G401.6 (cell line): ENCODE results near the gene FAHD2A.
"Not testable (repeated sequence)": the region's sequence is repeated elsewhere in the genome, so short reads cannot be mapped to it uniquely, and the experiment has no call there.

ENCODE experiments used
- FAIRE-seq: peaks from 2 replicates; lab custom pipeline; 2012; peaks lifted over from hg19 to GRCh38; lab: Jason Lieb, UNC

The FAHD2A gene

GRCh38 chr2:95376311-95377215, 25.9 kb upstream of the FAHD2A start:
- FAIRE-seq = no peak

DNA sequence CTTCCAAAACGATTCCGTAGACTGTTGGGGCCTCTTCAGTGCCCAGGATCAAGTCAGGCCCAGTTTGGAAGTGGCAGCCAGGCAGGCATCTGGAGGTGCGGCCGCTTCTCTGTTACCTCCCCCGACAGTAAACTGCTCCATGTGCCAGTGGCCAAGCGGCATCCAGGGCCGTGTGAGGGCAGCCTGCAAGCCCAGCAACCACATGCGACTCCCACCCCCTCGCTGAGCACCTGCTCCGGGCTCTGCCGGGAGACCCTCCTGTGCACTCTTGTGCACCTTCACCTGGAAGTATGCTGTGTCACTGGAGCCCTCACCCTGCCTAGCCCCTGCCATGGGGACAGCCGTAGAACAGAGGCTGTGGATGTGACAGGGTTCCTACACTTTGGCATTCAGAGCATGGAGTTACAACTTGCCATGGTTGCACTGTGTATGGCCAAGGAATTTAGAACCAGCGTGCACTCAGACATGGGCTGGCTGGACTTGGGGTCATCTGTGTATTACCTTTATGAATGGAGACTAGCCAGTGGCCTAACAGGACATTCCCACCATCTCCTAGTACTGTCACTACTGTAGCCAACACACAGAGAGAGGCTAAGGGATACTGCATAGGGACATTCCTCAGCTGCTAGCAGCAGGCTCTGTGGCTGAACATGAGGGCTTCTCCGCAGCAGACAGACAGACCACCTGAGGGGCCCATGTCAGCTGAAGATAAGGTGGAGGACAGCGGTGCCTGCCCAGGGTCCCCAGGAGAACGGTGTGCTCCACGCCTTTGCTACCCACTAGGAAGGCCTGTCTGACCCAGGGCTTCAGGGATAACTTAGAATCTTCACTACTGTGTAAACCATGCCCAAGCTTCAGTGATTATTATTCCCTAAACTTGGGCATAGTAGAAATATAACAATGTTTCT, 25.0 kb upstream of the FAHD2A start:
- FAIRE-seq = no peak

GRCh38 chr2:95378281-95378680, 24.2 kb upstream of the FAHD2A start:
- FAIRE-seq = not testable (repeated sequence)

DNA sequence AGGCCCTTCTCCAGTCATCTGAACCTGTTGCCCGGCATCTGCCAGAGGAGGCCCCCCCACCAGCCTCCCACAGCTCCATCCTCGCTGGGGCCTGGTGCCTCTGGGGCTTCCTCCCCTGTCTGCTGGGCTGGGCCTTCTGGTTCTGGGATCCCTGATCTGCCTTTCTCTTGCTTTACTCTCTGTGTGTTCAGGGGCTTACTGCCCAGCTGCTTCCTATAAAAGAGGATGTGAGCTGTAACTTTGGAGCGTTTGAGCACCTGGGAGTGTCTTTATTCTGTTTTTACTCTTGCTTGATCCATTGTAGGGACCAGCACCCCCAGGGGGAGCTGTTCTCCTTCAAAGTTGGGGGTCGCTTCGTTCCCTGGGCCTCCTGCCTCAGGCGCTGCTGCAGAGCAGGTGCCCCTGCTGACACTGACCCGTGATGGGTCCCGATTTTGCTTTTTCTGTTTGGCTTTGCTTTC, 23.1 kb upstream of the FAHD2A start:
- FAIRE-seq = no peak

DNA sequence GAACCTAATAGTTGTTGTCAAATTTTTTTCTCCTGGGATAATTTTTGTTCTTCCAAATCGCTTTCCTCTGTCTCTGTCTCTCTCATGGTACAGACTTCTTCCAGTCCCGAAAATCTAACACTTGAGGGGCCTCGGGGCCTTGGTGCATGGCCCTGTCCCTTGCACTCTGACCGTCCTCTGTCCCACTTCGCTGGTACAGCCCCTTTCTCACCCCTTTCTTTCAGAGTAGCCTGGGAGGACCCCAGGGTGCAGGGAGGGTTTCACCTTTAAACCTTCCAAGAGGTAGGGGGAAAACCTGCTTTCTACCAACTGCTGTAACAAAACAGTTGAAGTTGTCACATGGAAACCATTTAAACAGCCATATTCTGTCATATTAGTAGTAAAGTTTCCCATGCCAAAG, 22.2 kb upstream of the FAHD2A start:
- FAIRE-seq = no peak

GRCh38 chr2:95380731-95381130, 21.8 kb upstream of the FAHD2A start:
- no peak for FAIRE-seq

DNA sequence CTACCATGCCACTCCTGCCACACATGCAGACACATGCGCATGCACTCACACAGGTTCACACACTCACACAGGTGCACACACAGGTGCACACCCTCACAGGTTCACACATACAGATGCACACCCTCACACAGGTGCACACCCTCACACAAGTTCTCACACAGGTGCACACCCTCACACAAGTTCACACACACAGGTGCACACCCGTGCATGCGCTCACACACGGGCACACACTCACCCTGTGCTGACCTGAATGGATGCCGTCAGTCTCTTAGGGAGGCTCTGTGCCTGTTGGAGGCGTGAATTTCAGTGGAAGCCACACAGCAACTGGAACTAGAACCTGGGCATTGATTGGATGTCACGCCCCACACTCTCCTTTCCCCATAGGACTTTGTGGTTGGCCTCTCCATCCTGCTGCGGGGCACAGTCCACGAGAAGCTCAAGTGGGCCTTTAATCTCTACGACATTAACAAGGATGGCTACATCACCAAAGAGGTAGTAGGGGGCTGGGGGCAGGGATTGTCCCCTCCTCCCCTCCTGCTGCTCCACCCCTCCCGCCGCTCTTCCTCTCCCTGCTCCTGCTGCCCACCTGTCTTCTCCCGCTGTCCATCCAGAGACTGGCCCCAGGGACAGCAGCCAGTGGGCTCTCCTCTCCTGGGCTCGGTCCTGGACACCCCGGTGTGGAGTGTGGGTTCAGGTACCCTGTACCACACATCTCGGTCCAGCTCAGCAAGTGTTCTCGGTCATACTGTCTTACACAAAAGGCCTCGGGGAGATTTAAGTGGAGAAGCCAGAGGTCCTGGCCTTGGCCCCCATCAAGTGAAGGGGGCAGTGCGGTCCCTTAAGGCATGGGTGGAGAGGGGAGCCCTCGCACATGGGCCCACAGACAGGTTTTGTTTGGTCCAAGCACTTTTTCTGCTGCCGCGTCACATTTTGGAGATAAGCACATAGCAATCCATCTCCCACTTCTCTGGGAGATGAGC, 21.0 kb upstream of the FAHD2A start:
- no peak for FAIRE-seq

GRCh38 chr2:95382192-95382591, 20.3 kb upstream of the FAHD2A start:
- FAIRE-seq = no peak

GRCh38 chr2:95382686-95383634, 19.5 kb upstream of the FAHD2A start:
- no peak for FAIRE-seq

DNA sequence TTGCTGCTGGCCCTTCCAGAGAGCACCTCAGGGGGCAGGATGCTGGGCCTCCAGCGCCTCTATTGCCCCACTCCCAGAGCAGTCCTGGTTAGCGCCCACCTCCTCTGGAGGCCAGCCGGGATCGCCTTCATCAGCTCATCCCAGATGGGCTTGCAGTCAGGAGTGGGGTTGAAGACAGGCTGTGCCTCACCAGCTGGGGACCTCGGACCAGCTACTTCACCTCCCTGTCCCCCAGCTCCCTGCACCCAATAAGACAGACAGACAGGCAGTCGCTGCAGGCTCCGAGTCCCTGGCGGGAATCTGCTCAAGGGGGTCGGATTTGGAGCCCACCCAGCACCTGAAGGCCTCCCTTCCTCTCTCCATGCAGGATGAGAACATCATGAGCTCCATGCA, 18.9 kb upstream of the FAHD2A start:
- FAIRE-seq = no peak

DNA sequence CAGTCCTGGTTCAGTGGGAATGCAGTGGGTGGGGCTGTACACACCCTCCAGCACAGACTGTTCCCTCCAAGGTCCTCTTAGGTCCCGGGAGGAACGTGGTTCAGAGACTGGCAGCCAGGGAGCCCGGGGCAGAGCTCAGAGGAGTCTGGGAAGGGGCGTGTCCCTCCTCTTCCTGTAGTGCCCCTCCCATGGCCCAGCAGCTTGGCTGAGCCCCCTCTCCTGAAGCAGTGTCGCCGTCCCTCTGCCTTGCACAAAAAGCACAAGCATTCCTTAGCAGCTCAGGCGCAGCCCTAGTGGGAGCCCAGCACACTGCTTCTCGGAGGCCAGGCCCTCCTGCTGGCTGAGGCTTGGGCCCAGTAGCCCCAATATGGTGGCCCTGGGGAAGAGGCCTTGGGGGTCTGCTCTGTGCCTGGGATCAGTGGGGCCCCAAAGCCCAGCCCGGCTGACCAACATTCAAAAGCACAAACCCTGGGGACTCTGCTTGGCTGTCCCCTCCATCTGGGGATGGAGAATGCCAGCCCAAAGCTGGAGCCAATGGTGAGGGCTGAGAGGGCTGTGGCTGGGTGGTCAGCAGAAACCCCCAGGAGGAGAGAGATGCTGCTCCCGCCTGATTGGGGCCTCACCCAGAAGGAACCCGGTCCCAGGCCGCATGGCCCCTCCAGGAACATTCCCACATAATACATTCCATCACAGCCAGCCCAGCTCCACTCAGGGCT, 17.5 kb upstream of the FAHD2A start:
- no peak for FAIRE-seq

- no peak for FAIRE-seq
Observed at GRCh38 chr2:95385570-95385984, 16.9 kb upstream of the FAHD2A start.

GRCh38 chr2:95386031-95386430, 16.5 kb upstream of the FAHD2A start:
- no peak for FAIRE-seq

DNA sequence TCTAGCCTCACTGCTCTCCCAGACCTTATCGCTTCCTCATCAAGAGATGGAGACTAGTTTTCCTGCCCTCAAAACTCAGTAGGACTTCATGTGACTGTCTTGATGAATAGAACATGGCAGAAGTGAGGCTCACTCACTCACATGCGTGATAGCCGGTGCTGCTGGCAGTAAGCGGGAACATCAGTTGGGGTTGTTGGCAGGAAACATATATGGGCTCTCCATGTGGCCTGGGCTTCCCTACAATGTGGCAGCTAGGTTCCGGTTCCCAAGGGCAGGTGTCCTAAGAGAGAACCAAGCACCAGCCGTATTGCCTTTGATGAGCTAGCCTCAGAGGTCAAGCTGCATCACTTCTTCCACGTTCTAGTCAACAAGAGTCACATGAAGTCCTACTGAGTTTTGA, 15.2 kb upstream of the FAHD2A start:
- FAIRE-seq = no peak

- no peak for FAIRE-seq
Observed at GRCh38 chr2:95388091-95388692, 14.3 kb upstream of the FAHD2A start.

DNA sequence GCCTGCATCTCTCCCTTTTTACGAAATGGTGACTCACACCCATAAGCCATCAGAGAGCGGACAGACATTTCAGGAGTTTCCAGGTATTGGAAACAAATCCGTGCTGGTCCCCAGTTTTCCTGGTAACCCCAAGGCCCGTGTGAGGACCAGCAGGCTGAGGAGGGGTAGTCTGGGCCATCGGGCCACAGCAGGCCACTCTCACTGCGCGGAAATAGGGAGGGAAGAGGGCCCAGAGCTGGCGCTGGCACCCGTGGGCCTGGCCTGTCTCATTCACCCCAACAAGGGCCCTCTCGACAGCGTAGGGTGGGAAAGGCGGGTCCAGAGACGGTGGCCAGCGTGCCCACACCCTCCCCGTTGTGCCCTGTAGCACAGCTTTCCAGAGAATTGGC, 13.7 kb upstream of the FAHD2A start:
- FAIRE-seq = no peak

DNA sequence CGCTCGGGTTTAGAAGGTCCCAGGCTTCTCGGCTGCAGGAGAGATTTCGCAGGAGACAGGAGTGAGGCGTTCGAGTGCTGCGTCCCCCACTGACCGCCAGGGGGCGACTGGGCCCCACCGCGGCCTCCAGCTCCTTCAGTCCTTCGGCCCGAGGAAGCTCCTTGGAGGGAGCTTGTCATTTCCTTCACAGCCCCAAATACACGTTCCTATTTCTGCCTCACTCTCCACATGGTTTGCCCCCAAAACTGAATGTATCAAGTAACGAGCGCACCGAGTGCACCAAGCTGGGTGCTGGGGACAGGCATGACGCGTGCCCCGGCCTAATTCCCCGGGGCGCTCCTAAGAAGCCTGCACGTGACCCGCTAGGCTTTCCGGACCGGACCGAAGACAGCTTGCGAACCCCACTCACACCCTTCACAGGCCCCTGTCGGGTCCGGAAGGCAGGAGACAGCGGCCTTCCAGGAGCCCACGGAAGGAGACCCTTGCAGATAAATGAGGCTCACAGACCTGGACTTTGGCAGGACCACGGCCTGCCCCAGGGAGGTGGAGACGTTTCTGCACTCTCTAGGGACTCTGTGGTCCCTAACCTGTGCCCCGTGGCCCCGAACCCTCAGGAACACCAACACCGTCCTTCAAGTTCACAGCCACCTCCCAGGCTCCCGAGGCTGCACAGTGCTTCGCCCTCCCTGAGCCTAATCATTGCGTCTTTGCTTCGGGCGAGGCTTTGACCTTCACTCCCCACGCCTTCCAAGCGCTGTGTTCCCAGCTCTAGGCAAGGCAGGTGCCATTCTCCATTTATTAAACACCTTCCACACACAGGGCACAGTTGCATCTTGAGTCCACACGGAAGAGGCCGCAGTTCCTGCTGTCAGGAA, 13.0 kb upstream of the FAHD2A start:
- FAIRE-seq = no peak

- FAIRE-seq = no peak
Observed at GRCh38 chr2:95390272-95390880, 12.1 kb upstream of the FAHD2A start.
